GM20000 (cell line): ENCODE results near the gene ZFPL1.

Experiments used
- DNase-seq: peaks from one replicate; pipeline ENCODE4 v3.0.0; 2012; ENCODE audit warnings: low spot score
- TF ChIP-seq, protein P1 (sequence below): IDR thresholded peaks from 2 replicates; pipeline ENCODE4 v1.5.1; 2012; ENCODE audit warnings: mild to moderate bottlenecking, control low read depth; ENCODE audit errors: extremely low read depth, missing control alignments

Gene ZFPL1

GRCh38 chr11:65120831-65121230, 36.8 kb downstream of the ZFPL1 start:
- TF ChIP-seq, protein P1, sequence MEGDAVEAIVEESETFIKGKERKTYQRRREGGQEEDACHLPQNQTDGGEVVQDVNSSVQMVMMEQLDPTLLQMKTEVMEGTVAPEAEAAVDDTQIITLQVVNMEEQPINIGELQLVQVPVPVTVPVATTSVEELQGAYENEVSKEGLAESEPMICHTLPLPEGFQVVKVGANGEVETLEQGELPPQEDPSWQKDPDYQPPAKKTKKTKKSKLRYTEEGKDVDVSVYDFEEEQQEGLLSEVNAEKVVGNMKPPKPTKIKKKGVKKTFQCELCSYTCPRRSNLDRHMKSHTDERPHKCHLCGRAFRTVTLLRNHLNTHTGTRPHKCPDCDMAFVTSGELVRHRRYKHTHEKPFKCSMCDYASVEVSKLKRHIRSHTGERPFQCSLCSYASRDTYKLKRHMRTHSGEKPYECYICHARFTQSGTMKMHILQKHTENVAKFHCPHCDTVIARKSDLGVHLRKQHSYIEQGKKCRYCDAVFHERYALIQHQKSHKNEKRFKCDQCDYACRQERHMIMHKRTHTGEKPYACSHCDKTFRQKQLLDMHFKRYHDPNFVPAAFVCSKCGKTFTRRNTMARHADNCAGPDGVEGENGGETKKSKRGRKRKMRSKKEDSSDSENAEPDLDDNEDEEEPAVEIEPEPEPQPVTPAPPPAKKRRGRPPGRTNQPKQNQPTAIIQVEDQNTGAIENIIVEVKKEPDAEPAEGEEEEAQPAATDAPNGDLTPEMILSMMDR: no peak
- no peak for DNase-seq

DNA sequence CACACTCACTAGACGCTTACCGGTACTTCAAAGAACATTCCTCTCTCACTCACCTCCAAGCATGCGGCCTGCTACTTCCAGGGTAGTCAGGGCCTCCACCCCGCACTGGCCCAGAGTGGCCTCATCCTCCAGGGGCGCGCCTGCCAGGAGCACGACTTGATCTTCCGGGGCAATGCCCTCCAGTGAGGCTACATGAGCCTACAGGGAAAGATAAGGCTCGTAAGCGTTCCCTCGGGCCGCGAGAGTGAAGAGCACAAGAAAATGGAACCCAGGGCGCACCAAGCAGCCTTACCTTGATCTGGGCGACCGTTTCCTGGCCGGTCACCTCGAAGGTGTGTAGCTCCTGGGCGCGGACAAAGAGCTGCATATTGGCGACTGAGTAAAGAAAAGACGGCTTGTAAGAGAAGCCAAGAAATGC, 37.4 kb downstream of the ZFPL1 start:
- TF ChIP-seq, protein P1: no peak
- no peak for DNase-seq

DNA sequence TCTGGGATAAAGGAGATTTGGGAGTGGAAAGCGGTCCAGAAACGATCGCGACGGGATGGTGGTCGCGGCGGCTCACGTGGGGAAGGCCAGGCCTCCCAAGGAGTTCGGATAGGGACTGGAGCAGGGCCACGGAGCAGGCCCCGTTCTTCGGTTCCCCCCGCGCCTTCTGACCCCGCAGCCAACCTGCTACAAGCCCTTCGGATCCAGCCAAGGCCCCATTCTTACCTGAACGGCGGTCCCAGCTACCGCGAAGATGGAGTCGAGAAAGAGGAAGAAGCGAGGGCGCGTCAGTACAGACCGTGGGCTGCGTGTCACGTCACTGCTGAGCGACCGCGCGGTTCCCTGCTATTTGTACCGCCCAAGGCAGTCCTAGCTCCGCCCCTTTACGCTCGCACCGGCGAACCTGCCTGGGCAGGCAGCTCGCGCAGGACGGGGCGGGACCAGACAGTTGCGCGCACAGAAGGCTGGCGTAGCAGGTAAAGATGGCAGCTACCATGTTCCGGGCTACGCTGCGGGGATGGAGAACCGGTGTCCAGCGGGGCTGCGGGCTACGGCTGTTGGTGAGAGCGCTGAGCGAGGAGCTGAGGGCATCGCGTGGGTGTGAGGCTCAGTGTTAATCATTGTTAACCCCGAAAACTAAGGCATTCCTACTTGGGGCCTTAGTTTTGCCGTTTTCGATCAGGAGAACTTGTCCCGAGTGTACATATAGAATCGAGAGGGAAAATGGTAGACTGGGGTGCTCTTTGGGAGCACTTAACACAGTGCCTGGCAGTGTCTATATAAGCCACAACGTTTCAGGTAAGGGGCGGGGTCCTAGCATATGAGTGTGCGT, 38.1 kb downstream of the ZFPL1 start, which contains the start of the genes FAU and MRPL49:
Gene FAU (minus strand): TSS at position 270 of the 832 bp plus-strand sequence. CDS start 321 bp downstream, outside the sequence.
Gene MRPL49 (plus strand): TSS at position 457 of the 832 bp plus-strand sequence. CDS start 26 bp downstream, at position 483.
- TF ChIP-seq, protein P1: no peak
- DNase-seq: peak; percentile 94

GRCh38 chr11:65124480-65125196, 40.6 kb downstream of the ZFPL1 start:
- DNase-seq: no peak
- TF ChIP-seq, protein P1: no peak

GRCh38 chr11:65125197-65126056, 41.4 kb downstream of the ZFPL1 start:
- TF ChIP-seq, protein P1: no peak
- DNase-seq: no peak

DNA sequence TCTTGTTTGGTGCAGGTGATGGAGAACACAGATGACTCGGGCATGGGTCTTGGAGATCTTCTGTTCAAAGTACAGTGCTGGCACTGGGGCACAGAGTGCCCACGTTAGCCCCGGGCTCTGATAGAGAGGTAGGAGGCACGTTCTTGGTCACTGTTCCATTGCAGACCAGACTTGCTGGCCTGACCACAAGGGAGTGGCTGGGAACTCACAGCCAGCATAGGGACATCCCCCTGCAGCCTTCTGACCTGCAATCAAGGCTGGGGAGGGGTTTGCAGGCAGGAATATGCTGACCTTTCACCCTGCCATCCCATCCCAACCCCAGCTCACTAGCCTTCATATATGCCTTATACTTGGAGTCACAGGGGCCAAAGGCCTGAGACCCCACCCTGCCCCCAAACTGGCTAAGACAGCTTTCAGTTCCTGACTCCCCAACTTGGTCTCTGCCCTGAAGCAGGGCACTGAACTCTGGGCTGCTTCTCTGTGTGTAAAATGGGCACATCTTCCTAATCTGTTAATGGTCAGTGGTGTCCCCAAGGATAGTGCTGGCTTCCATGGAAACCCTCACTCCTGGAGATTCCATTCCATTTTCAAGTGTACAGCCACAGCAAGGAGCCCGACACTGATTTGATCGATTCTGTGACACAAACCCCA, 42.7 kb downstream of the ZFPL1 start:
- TF ChIP-seq, protein P1: no peak
- no peak for DNase-seq
